HG02759 (cell line): ENCODE data around the gene SUPT6H.

Experiments
- ATAC-seq: cut with Tn5 transposase; IDR thresholded peaks from one replicate; pipeline ENCODE4 v1.9.1; 2021; ENCODE audit warnings: mild to moderate bottlenecking, moderate library complexity; ENCODE audit not compliant: unreplicated experiment

Gene SUPT6H

DNA sequence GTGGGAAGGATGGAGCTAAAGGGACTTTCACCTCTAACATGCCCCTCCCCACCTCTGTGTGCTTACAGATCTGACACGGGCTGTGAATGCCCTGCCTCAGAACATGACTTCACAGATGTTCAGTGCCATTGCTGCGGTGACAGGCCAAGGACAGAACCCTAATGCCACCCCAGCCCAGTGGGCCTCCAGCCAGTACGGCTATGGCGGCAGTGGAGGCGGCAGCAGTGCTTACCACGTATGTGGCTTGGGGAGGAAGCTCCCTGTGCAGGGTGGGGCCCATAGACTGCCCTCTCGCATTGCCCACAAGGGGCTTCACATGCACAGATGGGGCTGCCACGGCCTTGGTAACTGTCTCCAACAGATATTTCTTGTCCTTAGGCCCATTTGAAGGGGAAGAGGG, 38.3 kb downstream of the SUPT6H start:
- ATAC-seq: no peak

DNA sequence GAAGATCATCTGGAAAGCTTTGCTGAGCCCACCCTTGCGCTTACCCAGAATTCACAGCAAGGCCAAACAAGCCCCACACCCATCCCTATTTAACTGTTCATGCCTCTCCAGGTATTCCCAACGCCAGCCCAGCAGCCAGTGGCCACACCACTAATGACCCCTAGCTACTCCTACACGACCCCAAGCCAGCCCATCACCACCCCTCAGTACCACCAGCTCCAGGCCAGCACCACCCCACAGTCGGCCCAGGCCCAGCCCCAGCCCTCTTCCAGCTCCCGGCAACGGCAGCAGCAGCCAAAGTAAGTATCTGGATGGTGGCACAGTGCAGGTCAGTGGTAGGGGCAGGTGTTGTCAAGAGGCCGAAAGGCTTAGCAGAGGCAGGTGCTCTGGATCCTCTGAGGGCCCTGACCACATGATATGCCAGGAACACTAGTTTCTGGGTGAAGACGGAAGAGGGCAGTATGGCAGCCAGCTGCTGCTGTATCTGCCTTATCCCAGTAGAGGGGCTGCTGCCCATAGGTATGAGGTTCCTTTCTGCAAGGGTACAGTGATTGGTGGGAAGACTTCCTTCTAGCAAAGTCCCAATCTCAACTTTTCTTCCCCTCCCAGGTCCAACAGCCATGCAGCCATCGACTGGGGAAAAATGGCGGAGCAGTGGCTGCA, 39.0 kb downstream of the SUPT6H start:
- ATAC-seq: no peak

- no peak for ATAC-seq
Measured at GRCh38 chr17:28702026-28702751, 40.2 kb downstream of the SUPT6H start.

GRCh38 chr17:28702752-28703150, 40.7 kb downstream of the SUPT6H start:
- ATAC-seq: no peak

- ATAC-seq: no peak
Measured at GRCh38 chr17:28703552-28704218, 41.7 kb downstream of the SUPT6H start.

DNA sequence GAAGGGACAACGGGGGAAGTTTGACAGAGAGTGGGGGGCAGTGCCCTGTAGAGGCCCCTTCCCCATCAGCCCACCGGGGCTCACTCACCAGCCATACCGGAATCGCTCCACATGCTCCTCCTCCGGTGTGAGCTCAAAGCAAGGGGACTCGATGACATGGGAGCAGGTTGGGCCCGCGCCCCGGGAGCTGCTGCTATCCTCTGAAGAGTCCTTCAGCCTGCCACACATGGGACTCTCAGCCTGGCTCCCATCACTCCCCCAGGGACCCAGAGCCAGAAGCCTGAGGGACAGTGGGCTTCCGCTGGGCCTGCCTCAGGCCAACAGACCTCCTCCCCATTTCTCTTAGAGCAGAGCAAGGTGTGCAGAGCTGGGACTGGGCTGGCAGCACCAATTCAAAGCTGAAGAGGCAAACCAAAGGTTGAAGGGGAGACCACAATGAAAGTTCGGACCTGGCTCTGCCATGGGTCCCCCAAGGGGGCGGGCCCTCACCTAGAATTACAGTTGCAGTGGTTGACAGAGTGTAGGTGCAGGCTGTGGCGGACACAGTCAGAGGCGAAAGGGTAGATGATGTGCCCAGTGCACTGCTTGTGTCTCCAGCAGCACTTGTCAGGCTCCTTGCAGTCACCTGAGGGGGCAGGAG, 42.3 kb downstream of the SUPT6H start:
- ATAC-seq: no peak

DNA sequence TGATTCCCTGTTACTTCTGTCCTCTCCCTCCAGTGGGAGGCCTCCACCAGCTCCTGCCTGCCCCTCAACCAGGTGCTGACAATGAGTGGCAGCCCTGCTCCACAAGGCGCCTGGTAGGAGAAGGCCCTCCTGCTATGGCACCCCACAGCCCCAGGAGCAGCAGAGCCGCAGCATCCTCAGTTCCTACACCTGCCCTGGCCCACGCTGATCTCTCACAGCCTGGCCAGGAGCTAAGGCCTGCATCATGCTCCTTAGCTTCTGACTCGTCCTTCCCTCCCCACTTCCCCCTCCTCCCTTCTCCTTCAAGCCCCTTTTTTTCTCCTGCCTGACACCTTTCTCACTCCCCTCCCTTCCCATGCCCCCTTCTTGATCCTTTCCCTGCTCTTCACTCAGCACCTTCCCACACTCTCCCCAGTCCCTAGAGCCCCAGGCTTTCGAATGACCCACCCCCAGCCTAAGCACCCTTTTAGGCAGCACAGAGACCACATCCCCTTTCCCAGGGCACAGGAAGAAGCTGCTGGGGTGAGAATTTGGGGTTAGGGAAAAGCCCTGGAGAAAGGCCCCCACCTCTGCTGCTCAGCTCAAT, 43.2 kb downstream of the SUPT6H start:
- no peak for ATAC-seq

- ATAC-seq: no peak
Measured at GRCh38 chr17:28705728-28706334, 43.8 kb downstream of the SUPT6H start.

GRCh38 chr17:28706471-28707338, 44.7 kb downstream of the SUPT6H start:
- ATAC-seq: no peak

DNA sequence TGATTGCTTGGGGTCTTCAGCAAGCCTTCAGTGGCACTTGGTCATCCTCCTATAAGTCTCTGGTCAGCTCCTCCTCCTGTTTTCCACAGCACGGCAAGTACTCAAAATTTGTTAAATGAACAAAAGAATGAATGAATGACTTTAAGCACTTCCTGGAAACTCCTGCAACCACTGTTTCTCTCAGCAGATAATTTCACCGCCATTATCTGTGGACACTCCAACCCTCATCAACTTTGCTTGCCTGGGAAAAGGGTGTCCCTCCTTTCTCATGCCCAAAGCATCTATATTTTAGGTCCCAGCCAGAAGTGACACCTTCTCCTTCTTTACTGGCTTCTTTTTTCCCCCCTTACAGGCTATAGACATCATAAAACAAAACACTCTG, 45.3 kb downstream of the SUPT6H start:
- ATAC-seq: no peak

DNA sequence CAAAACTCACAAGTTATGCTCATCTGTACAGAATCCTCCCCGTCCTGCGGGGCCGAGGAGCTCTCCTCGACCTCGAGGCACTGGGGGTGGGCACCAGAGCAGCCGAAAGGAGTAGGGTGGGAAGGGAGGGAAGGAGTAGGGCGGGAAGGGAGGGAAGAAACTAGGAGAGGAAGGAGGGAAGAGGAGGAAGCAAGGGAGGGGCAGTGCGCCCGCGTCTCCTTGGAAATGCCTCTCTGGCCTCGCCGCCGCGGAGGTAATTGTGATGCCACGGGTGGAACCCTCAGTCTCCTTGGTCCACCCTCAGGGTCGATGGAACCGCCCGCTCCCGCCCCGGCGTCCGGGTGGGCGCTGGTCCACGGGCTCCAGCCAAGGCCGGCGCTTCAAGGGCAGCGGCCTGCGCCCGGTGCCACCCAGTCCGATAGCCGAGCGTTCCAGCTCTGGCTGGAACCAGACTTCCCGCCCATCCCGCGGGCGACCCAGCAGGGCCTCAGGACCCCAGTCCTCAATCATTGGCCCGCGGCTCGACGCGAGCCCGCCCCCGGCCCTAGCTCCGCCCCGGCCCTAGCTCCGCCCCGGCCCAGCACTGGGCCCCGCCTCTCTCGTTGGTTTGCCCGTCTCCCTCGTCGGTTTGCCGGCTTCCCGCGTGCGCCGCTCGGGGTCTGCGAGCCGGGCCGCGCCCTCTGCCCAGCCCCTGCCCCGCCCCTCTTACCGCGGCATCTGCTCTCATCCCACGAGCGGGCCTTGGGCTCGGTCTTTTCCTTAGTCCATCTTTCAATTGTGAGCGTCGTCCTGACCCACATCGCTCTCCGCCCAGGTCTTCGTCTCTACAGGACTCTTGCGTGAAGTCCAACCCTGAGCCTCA, 49.1 kb downstream of the SUPT6H start:
- peak; percentile 81 for ATAC-seq

DNA sequence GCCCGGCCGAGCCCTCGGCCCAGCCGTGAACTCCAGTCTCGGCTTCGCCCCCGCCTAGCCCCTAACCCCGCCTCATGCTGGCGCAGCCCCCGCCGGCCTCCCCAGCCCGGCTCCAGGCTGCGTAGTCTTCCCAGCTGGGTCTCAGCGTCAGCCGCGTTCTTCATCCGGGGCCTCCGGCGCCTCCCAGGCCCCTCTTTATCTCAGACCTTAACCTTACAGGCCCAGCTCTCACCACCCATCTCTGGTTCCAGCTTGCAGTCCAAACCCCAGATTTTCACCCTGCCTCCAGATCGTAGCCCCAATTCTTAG, 49.7 kb downstream of the SUPT6H start, which contains the start of gene PROCA1:
Gene PROCA1, minus strand, starts transcription at position 166 of the 309 bp plus-strand sequence. CDS start 228 bp downstream, outside the sequence.
- no peak for ATAC-seq

DNA sequence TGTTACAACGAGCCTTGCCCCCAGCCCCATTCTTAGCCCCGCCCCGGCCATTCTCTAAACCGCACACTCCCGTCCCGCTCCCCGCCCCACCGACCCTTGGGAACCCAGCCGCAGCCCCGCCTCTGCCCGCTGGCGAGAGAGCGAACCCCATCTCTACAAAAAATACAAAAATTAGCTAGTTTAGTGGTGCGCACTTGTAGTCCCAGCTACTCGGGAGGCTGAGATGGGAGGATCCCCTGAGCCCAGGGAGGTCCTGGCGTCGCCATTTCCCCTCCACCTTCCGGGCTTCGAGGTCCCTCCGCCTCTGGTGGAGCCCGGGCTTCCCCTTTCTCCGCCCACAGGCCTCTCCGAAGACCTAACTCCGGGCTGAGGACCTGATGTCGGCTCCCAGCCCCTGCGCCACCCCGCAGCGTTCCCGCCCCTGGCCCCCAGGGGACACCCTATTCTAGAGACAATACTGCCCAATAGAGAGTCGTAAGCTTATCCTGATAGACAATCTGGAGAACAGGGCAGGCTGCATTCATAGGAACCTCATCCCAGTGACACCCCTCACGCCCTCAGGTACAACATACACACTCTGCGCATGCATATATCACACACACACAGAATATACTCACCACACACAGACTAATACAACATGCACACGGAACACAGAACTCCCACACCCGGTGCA, 50.2 kb downstream of the SUPT6H start:
- peak; percentile 35 for ATAC-seq

- no peak for ATAC-seq
Measured at GRCh38 chr17:28712705-28713415, 50.9 kb downstream of the SUPT6H start.

- no peak for ATAC-seq
Measured at GRCh38 chr17:28714281-28714680, 52.3 kb downstream of the SUPT6H start.

DNA sequence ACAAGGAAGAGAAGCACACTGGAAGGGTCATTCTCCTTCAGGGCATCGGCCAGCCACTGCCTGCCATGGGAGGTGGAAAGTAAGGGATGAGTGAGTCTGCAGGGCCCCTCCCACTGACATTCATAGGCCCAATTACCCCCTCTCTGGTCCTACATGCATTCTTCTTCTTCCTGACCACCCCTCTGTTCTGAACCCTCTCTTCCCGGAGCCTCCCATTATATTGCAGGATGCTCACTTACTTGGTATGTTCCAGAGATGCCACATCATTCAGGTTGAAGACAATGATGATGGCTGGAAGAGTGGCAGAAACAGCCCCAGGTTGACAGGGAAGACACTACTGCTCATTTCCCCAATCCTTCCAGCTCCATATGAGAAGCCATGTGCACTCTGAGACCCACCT, 53.2 kb downstream of the SUPT6H start:
- no peak for ATAC-seq

DNA sequence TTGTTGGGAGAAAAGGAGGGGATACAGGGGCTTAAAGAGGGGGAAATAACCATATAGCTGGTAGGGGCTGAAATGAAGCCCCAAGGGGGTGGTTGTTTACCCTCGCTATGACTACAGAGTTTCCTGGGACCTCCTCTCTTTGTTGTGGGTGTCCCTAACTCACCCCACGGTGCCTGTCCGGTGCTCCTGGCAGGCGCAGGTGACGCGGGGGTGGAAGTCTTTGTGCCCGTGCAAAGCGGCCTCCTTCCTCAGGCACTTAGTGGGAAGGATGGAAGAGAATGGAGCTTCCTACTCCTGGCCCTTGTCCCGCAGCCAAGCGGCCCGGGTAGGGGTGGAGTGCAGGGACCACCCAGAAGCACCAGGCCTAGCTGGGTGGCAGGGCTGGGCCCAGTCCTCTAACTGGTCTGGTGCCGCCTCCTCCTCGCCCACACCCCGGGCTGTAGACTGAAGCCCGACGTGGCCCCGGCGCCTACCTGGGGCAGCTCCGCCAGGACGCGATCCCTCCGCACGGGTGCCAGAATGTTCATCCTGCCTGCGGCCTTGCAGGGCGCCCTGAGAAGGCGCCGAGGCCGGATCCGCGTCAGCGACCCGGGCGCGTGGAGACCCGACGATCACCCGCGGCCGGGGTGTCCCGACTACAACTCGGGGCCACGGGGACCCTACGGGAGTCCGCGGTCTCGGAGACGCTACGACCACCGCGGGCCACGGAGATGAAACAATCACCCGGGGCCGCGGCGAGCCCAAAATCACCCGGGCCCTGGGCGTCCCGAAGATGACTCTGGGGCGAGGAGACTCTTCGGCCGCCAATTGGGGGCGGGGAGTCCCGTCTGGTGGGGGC, 55.0 kb downstream of the SUPT6H start:
- no peak for ATAC-seq
